ENCODE results near the gene MAGI2.

Gene MAGI2

DNA sequence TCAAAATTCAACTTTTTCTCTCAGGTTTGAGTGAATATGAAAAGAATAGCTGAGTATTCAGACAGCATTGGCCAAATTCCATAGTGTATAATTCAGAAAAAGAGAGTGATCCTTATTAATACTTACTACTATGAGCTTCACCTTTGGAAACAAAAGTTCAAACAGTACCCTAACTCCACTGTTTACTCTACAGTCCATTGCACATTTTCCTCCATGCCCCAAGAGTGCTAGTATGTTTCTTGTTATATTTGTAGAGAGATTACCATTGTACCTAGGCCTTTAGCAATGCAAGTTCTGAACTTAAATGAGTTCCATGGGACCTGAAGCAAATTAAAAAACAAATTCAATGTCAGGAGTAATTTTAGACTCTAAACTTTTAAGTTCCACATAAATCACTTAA lies 48.1 kb downstream of the MAGI2 start:
- TF ChIP-seq, protein P1, sequence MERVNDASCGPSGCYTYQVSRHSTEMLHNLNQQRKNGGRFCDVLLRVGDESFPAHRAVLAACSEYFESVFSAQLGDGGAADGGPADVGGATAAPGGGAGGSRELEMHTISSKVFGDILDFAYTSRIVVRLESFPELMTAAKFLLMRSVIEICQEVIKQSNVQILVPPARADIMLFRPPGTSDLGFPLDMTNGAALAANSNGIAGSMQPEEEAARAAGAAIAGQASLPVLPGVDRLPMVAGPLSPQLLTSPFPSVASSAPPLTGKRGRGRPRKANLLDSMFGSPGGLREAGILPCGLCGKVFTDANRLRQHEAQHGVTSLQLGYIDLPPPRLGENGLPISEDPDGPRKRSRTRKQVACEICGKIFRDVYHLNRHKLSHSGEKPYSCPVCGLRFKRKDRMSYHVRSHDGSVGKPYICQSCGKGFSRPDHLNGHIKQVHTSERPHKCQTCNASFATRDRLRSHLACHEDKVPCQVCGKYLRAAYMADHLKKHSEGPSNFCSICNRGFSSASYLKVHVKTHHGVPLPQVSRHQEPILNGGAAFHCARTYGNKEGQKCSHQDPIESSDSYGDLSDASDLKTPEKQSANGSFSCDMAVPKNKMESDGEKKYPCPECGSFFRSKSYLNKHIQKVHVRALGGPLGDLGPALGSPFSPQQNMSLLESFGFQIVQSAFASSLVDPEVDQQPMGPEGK (CRISPR knock-in tag; IDR thresholded peaks at IDR 0.05; ENCODE audit: borderline replicate concordance) = no peak
- TF ChIP-seq ZFP30 (CRISPR knock-in tag; IDR thresholded peaks at IDR 0.05) (no peak), PPARA (CRISPR knock-in tag; IDR thresholded peaks at IDR 0.05; ENCODE audit: borderline replicate concordance) (no peak), RARB (CRISPR knock-in tag; IDR thresholded peaks at IDR 0.05) (no peak), ZC3H10 (CRISPR knock-in tag; IDR thresholded peaks at IDR 0.05) (no peak), ISL1 (CRISPR knock-in tag; IDR thresholded peaks at IDR 0.05) (no peak), TCF4 (CRISPR knock-in tag; IDR thresholded peaks at IDR 0.05; ENCODE audit: borderline replicate concordance) (no peak), ZNF565 (CRISPR knock-in tag; conservative IDR thresholded peaks at IDR 0.05; ENCODE audit: low read depth) (no peak), CSDC2 (CRISPR knock-in tag; IDR thresholded peaks at IDR 0.05) (no peak), ZNF70 (CRISPR knock-in tag; IDR thresholded peaks at IDR 0.05) (no peak), ARNTL (CRISPR knock-in tag; IDR thresholded peaks at IDR 0.05; ENCODE audit: borderline replicate concordance, low read depth) (no peak), BACH2 (CRISPR knock-in tag; IDR thresholded peaks at IDR 0.05; ENCODE audit: borderline replicate concordance) (no peak)
- TF ChIP-seq, protein P2, sequence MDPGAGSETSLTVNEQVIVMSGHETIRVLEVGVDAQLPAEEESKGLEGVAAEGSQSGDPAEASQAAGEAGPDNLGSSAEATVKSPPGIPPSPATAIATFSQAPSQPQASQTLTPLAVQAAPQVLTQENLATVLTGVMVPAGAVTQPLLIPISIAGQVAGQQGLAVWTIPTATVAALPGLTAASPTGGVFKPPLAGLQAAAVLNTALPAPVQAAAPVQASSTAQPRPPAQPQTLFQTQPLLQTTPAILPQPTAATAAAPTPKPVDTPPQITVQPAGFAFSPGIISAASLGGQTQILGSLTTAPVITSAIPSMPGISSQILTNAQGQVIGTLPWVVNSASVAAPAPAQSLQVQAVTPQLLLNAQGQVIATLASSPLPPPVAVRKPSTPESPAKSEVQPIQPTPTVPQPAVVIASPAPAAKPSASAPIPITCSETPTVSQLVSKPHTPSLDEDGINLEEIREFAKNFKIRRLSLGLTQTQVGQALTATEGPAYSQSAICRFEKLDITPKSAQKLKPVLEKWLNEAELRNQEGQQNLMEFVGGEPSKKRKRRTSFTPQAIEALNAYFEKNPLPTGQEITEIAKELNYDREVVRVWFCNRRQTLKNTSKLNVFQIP (CRISPR knock-in tag; IDR thresholded peaks at IDR 0.05; ENCODE audit: borderline replicate concordance, low read depth) = no peak
- TF ChIP-seq, protein P3, sequence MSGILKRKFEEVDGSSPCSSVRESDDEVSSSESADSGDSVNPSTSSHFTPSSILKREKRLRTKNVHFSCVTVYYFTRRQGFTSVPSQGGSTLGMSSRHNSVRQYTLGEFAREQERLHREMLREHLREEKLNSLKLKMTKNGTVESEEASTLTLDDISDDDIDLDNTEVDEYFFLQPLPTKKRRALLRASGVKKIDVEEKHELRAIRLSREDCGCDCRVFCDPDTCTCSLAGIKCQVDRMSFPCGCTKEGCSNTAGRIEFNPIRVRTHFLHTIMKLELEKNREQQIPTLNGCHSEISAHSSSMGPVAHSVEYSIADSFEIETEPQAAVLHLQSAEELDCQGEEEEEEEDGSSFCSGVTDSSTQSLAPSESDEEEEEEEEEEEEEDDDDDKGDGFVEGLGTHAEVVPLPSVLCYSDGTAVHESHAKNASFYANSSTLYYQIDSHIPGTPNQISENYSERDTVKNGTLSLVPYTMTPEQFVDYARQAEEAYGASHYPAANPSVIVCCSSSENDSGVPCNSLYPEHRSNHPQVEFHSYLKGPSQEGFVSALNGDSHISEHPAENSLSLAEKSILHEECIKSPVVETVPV (CRISPR knock-in tag; IDR thresholded peaks at IDR 0.05) = no peak
- TF ChIP-seq, protein P4, sequence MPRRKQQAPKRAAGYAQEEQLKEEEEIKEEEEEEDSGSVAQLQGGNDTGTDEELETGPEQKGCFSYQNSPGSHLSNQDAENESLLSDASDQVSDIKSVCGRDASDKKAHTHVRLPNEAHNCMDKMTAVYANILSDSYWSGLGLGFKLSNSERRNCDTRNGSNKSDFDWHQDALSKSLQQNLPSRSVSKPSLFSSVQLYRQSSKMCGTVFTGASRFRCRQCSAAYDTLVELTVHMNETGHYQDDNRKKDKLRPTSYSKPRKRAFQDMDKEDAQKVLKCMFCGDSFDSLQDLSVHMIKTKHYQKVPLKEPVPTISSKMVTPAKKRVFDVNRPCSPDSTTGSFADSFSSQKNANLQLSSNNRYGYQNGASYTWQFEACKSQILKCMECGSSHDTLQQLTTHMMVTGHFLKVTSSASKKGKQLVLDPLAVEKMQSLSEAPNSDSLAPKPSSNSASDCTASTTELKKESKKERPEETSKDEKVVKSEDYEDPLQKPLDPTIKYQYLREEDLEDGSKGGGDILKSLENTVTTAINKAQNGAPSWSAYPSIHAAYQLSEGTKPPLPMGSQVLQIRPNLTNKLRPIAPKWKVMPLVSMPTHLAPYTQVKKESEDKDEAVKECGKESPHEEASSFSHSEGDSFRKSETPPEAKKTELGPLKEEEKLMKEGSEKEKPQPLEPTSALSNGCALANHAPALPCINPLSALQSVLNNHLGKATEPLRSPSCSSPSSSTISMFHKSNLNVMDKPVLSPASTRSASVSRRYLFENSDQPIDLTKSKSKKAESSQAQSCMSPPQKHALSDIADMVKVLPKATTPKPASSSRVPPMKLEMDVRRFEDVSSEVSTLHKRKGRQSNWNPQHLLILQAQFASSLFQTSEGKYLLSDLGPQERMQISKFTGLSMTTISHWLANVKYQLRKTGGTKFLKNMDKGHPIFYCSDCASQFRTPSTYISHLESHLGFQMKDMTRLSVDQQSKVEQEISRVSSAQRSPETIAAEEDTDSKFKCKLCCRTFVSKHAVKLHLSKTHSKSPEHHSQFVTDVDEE (CRISPR knock-in tag; IDR thresholded peaks at IDR 0.05) = no peak
- no peak for ATAC-seq

DNA sequence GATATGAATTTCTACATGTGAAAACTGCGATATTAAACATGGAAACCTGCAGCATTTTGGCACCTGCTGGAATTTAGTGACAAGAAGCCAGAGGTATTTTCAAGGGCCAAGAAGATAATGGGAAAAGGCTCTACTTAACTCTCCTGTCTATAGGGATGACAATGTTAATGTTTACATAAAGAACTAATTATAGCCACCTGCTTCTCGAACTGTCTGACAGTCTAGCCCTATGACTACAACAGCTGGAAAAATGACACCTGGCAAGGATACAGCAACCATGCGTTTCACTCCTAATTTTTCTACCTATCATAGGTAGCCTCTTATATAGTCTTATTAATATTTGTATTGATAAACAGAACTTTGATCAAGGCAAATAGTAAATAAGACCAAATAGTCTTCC lies 49.6 kb downstream of the MAGI2 start:
- ATAC-seq = no peak
- TF ChIP-seq, protein P1 (CRISPR knock-in tag; IDR thresholded peaks at IDR 0.05; ENCODE audit: borderline replicate concordance) = no peak
- TF ChIP-seq BACH2 (CRISPR knock-in tag; IDR thresholded peaks at IDR 0.05; ENCODE audit: borderline replicate concordance) (no peak), ZNF565 (CRISPR knock-in tag; conservative IDR thresholded peaks at IDR 0.05; ENCODE audit: low read depth) (no peak), TOX (CRISPR knock-in tag; IDR thresholded peaks at IDR 0.05; ENCODE audit: borderline replicate concordance) (no peak), ZFP30 (CRISPR knock-in tag; IDR thresholded peaks at IDR 0.05) (no peak), ARNTL (CRISPR knock-in tag; IDR thresholded peaks at IDR 0.05; ENCODE audit: borderline replicate concordance, low read depth) (no peak), TCF4 (CRISPR knock-in tag; IDR thresholded peaks at IDR 0.05; ENCODE audit: borderline replicate concordance) (no peak), RARB (CRISPR knock-in tag; IDR thresholded peaks at IDR 0.05) (no peak), SNAI2 (CRISPR knock-in tag; IDR thresholded peaks at IDR 0.05) (no peak), OSR1 (CRISPR knock-in tag; IDR thresholded peaks at IDR 0.05) (no peak)
- TF ChIP-seq, protein P3 (CRISPR knock-in tag; IDR thresholded peaks at IDR 0.05) = no peak
- TF ChIP-seq, protein P5, sequence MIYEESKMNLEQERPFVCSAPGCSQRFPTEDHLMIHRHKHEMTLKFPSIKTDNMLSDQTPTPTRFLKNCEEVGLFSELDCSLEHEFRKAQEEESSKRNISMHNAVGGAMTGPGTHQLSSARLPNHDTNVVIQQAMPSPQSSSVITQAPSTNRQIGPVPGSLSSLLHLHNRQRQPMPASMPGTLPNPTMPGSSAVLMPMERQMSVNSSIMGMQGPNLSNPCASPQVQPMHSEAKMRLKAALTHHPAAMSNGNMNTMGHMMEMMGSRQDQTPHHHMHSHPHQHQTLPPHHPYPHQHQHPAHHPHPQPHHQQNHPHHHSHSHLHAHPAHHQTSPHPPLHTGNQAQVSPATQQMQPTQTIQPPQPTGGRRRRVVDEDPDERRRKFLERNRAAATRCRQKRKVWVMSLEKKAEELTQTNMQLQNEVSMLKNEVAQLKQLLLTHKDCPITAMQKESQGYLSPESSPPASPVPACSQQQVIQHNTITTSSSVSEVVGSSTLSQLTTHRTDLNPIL (CRISPR knock-in tag; IDR thresholded peaks at IDR 0.05; ENCODE audit: low read depth) = no peak

Data from SK-N-SH treated with all-trans-retinoic acid at 6 μM for 48 hours (cell line).